GM19193 (cell line): ENCODE data around the gene FXYD2.

ENCODE experiments used
- POLR2A ChIP-seq: IDR thresholded peaks from 4 replicates; pipeline ENCODE4 v1.6.1; 2011; ENCODE audit not compliant: insufficient read depth, insufficient read length; ENCODE audit errors: extremely low read depth

The FXYD2 gene

DNA sequence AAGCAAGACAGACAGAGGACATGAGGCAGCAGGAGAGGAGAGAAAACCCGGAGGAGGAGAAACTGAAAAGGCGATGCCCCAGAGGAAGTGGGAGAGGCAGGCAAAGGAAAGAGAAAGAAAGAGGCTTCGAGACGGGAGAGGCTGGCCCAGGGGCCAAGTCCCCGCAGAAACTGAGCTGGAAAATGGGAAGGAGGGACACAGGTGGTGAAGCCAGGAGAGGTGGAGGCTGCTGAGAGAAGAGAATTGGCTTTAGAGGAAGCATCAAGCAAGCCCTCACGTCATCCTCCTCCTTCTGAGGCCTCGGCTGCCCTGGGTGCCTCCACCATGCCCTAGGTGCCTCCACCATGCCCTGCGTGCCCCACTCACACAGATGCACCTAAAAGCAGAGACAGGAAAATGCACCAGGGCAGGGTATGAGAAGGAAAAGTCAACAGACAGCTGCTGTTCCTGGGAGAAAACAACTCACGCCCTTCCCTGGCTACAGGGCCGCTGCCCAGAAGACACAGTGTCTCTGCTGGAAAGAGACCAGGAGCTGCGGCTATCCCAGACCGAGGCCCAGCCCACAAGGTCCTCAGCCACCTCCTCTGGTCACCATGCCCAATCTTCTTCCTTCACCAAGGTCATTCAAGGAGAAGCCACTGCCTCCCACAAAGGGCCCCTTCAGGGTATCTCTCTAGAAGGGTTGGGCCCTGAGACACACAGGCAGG, 37.6 kb upstream of the FXYD2 start:
- no peak for TF ChIP-seq POLR2A

DNA sequence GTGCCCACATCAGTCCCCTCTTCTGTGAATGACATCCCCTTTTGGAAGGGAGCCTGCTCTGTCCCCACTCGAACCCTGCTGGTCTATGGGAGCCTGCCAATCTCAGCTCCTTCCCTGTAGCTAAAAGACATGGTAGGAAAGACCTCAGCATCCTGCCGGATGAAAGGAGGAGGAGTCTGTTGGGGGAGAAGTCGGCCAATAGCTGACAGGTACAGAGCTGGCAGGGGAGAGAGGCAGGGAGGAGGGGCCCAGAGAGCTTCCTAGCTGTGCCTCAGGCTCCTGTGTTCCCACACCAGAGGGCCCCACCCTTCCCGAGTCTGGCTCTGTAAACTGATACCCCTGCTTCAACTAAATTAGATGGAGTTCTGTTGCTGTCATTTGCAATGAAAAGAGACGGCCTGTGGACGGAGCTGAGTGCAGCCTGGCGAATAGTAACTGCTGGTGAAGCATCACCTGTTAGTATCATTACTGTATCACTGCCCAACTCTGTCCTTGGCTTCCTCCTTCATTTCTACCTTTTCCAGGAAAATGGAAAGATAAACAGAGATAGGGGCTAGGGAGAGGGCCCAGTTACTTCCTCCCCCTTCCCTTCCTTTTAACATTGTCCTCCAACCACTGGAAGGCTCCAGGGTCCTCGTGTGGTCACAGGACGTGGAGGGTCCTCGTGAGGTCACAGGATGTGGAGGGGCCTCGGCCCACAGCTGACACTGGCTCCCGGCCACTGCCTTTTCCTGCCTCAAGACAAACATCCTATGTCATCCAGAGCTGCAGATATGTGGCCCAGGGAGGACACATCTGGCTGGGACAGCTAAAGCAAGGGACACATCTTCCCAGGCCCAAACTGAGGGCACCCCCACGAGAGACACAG, 36.8 kb upstream of the FXYD2 start:
- no peak for TF ChIP-seq POLR2A

DNA sequence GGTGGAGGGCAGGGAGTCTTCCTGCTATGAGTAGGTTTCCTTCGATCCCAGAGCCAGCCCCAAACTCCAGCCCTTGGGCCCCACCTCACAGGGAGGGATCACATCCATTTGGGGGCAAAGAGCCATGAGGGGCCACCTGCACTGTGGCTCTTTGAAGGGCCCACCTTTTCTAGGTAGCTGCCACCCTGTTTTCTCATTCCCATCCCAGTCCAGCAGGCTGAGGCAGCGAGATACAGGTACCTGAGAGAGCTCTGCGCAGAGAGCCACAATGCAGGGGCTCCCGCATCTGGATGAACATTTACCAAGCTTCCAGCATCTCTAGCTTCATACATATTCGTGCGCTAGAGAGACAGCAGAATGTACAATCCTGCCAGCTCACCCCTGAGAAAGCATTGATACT, 35.6 kb upstream of the FXYD2 start:
- no peak for TF ChIP-seq POLR2A

DNA sequence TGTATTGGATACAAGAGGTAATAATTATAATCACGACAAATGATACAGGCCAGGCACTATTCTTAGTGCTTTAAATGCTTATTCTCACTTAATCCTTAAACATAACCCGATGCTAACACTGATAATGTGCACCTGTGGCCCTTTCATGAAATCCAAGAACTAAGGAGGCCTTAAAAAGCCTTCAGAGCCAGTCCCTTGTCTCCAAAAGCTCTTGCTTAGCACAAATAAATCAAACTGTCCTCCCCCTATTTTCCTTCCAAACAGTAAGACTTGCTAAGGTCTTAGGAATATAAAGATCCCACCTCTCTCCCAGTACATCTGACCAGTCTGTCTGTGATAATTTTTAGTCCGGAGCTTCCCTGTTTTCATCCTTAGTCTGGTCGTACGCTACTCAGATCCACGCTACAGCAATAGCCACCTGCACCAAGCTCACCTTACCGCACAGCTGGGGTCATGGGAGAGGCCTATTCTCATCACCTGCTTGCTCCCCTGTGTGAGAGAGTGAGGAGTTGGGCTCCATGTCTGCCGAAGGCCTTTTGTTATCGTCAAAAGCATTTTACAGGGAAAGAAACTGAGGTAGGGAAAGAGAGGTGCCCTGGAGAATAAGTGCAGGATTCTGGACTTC, 35.1 kb upstream of the FXYD2 start:
- TF ChIP-seq POLR2A = no peak

DNA sequence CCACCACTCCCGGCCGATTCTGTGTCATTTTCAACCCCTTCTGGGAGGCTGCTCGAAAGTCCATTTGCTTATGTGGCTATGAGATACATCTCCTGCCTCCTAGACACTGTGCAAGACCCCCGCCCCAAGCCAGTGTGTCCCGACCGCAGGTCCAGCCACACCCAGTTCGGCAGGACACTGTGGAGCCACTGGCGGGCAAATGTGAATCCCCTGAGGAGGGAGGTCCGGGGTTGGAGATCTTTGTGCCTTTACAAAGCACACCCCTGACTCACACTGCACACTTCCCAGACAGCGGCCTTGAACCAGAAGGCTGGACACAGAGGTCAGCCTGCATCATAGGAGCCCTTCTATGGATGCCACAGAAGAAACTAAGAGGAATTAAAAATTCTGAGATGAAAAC, 34.5 kb upstream of the FXYD2 start:
- no peak for TF ChIP-seq POLR2A

DNA sequence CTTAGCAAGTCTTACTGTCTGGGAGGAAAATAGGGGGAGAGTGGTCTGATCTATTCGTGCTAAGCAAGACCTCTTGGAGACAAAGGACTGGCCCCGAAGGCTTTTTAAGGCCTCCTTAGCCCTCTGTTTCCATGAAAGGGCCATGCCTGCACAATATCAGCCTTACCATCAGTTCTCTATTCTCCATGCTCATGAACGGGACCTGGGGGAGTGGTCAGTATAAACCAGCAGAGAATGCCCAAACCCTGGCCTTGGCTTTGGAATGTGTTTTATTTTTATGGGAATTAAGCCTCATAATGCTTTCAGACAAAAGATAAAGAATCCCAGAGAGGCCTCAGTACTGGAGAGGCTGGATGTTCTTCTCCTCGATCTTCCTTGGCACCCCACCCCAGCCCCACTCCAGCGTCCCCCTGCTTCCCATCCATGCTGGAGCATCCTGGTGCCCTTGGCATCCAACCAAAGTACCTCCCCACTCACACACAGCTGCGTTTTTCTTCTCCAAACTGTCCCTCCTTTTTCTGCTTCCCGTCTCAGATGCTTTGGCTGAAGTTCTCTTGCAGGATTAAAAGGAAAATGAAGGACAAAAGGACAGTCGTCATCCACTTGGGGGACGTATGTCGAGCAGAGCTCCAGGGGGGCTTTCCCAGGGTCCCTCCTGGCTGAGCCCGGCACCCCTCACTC, 33.3 kb upstream of the FXYD2 start:
- no peak for TF ChIP-seq POLR2A

DNA sequence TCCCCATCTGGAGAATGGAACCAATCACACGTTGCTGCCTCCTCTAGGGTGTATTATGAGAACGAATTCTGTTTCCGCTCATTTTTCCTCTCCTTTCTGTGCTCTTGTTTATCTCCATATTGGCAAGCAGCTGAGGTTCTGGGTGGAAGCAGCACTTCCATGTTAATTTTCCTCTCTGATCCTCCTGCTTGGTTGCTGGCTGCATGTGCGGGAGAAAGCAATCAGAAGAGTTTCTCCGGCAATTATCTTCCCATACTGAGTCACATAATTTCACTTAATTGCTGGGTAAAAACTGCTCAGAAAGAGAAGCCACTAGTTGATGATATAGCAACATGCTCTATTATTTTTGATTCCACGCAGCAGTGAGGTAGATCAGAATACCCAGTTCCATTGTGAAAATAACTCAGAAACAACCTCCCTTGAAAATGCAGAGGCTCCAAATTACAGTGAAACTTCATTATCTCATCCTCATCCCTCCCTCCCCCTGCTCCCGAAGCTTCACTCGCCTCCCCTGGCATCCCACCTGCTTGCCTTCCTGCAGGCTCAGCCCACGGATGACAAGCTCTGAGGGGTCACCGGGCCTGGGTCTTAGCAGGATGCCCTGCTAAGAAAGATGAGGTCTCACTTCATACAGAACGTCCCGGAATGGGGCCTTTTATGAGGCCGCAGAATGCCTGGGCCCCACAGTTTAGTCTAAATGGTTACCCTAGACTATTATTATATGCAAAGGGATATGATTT, 31.5 kb upstream of the FXYD2 start:
- TF ChIP-seq POLR2A = no peak

DNA sequence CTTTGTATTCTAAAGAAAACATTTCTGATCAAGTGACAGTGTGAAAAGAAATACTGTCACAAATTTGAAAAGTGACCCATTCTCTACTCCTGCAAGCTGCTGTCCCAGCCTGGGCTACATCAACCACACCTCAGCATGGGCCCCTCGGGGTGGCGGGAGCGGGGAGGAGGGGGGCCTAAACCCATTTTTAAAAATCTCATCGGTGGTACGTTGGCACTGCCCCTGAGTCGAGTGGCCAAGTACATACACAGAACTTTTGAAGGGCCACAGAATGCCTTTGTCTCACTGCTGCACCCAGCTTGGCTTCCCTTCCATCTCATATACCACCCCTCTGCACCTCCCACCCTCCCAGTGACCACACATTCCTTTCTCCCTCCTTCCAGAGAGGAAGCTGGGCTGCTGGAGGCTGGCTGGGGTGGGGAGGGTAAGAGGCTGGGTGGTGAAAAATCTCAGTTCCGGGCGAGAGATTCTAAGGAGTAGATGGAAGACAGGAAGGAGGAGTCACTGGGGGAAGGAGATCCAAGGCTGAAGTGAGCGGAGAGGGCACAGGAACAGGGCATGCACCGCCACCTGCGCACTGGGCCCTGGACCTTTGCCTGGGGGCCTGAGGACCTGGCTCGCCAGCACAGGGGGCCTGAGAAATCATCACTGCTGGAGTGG, 30.8 kb upstream of the FXYD2 start:
- TF ChIP-seq POLR2A = no peak

DNA sequence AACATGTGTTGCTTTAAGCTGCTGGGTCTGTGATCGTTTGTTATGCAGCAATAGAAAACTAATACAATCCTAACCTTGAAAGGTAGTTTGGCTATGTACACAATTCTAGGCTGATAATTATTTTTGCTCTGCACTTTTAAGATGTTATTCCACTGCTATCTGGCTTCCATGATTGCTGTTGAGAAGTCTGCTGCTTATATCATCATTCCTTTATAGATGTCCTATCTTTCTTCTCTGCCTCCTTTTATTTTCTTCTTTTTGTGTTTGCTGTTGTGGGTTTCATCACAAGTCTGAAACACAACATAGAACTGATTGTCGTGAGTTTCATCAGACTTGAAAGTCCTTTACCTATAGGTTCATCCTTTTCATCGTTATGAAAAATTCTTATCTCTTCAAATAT, 27.8 kb upstream of the FXYD2 start:
- no peak for TF ChIP-seq POLR2A

DNA sequence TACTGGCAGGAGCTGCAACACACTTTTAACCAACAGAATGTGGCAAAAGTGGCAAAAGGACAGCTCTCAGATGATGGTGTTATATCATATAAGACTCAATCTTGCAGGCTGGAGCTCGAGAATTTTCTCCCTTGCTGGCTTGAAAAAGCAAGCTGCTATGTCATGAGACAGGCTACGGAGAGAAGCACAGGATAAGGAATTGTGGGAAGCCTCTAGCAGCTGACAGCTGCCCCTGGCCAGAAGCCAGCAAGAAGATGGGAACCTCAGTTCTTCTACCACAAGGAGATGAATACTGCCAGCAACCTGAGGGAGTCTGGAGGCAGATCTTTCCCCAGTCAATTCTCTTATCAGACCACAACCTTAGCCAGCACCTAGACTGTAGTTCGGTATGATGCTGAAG, 27.3 kb upstream of the FXYD2 start:
- TF ChIP-seq POLR2A = no peak

DNA sequence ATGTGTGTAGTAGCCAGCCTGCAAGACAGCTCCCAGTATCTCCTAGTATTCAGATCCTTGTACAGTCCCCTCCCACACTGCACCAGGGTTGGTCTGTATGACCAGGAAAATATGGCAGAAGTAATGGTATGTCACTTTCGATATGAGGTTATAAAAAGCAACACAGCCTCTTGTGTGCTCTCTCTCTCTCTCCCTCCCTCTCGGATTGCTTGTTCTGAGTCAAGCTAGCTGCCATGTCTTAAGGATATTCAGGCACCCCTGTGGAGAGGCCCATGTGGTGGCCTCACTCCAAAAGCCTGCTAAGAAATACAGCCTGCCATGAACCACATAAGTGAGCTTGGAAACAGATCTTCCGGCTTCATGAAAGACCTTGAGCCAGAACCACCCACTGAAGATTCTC, 26.6 kb upstream of the FXYD2 start:
- no peak for TF ChIP-seq POLR2A

DNA sequence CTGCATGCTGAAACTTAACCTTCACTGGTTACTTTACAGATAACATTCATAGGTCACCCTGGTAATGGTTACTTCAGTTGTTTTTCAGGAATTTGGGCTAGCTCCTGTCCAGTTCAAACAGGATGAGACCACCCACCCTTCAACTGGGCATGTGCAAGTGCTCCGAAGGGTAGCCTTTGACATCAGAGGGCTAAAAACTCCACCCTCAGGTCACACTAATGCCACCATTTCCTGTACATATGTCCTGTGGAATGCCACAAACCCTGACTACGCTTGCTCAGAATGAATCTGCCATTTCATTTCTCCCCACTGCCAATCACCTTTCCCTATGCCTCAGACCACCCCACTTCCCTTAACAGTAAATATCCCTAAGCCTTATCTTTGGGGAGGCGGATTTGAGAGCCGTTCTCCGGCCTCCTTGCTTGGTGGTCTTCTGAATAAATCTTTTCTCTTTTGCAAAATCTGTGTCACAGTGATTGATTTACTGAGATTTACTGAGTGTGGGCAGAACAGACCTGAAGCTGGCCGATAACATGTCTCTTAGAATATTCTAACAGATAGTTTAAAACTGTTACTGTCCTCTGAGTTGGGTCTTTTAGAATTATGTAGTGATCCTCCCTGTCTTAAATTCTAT, 25.4 kb upstream of the FXYD2 start:
- TF ChIP-seq POLR2A = no peak

DNA sequence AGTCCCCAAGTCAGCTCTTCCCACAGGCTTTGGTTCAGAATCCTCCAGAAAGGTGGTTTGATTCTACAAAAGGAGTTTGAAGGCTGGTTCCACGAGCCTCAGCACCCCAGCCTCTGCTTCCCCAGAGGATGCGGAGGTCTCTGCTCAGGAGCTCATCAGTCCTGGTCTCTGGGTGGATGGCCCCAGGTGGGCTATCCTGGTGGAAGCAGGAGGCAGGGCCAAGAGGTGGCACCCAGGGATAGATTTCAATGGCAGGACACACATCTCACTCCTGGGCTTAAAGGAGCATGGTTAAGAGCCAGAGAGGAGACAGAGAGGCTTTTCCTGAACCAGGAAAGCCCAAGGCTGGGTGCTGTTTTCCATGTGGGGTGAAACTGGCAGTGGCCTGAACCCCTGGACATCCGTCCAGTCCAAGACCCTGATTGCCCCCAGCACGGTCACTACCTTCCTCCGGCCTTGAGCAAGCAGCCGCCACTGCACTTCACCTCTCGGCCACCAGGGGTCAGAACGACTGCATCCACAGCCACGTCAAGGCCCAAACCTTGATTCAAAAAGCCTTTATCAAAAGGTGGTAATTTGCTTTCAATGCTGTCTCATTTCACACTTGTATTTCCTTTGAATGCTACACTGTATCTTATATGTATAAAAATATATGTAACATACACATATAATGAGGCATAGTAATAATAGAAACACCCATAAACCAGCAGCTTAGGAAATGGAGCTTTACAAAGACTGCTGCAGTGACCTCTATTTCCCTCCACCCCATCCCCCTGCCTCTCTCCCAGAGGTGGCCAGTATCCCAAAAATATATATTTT, 19.3 kb upstream of the FXYD2 start:
- no peak for TF ChIP-seq POLR2A
